IMR-90 (cell line): ENCODE results near the gene GRHL3. TPM values are rescaled to one million over a fixed set of nuclear protein-coding genes. Genes with fewer than 3 reads are reported as not detected.

Source experiments
- ATAC-seq: fragments of 200-7000 bp; cut with Tn5 transposase; 2 replicates; pipeline ENCODE4 v1.9.1; 2020; ENCODE audit warnings: low read depth, mild to moderate bottlenecking, moderate library complexity
- BruUV-seq: library from RNA; stranded (reverse); fragments of 400-500 nt; replicated peaks from 2 replicates; lab custom pipeline; 2021; lab: Mats Ljungman, UMichigan
- CTCF ChIA-PET: fragments of 300-600 bp; formaldehyde crosslinking; extraction: SDS; loops from one replicate; lab custom pipeline; 2021; ENCODE audit warnings: antibody characterized with exemption; lab: Yijun Ruan, JAX
- POLR2A ChIA-PET: fragments of 300-600 bp; sonication (Branson Sonifier 250); formaldehyde crosslinking; loops from one replicate; lab custom pipeline; 2022; ENCODE audit warnings: antibody characterized with exemption; ENCODE audit not compliant: unreplicated experiment; lab: Charles Lee
- DNase-seq: peaks from one replicate; pipeline ENCODE4 v3.0.0; 2013
- H2AFZ ChIP-seq: replicated peaks from 2 replicates; pipeline ENCODE3; 2013; ENCODE audit warnings: low read length, mild to moderate bottlenecking; ENCODE audit not compliant: poor library complexity
- H2AK5ac ChIP-seq: 2 replicates; pipeline ENCODE4 v1.6.1; 2013; ENCODE audit warnings: low read depth, low read length, inconsistent platforms
- H2AK9ac ChIP-seq: replicated peaks from 2 replicates; pipeline ENCODE3; 2013; ENCODE audit warnings: mild to moderate bottlenecking, low read depth, low read length, moderate library complexity; ENCODE audit not compliant: poor library complexity
- H2BK120ac ChIP-seq: 2 replicates; pipeline ENCODE4 v1.6.1; 2013; ENCODE audit warnings: low read depth, low read length, inconsistent platforms
- H2BK15ac ChIP-seq: 3 replicates; pipeline ENCODE4 v1.6.1; 2013; ENCODE audit warnings: low read depth, low read length, inconsistent platforms
- H2BK20ac ChIP-seq: 2 replicates; pipeline ENCODE4 v1.6.1; 2013; ENCODE audit warnings: low read depth, mild to moderate bottlenecking, inconsistent platforms, low read length, moderate library complexity
- H2BK5ac ChIP-seq: 2 replicates; pipeline ENCODE4 v1.6.1; 2013; ENCODE audit warnings: mild to moderate bottlenecking, low read depth, low read length, inconsistent platforms; ENCODE audit not compliant: poor library complexity, severe bottlenecking
- H3K14ac ChIP-seq: replicated peaks from 2 replicates; pipeline ENCODE4 v1.6.1; 2013; ENCODE audit warnings: low read depth, low read length, inconsistent platforms
- H3K18ac ChIP-seq: 2 replicates; pipeline ENCODE4 v1.6.1; 2013; ENCODE audit warnings: low read depth, low read length, control low read depth
- H3K23ac ChIP-seq: 2 replicates; pipeline ENCODE4 v1.6.1; 2013; ENCODE audit warnings: low read depth, low read length, inconsistent platforms
- H3K27ac ChIP-seq: 2 replicates; pipeline ENCODE4 v1.5.1; 2013; ENCODE audit warnings: mild to moderate bottlenecking, control low read depth, low read length; ENCODE audit not compliant: insufficient read depth
- H3K27me3 ChIP-seq: 2 replicates; pipeline ENCODE4 v1.6.1; 2013; ENCODE audit warnings: low read length; ENCODE audit not compliant: control insufficient read depth, insufficient read depth
- H3K36me3 ChIP-seq: 2 replicates; pipeline ENCODE4 v1.6.1; 2013; ENCODE audit warnings: low read length, mixed read lengths; ENCODE audit not compliant: control insufficient read depth, insufficient read depth
- H3K4ac ChIP-seq: 2 replicates; pipeline ENCODE4 v1.6.1; 2013; ENCODE audit warnings: low read depth, low read length, inconsistent platforms
- H3K4me1 ChIP-seq: 2 replicates; pipeline ENCODE4 v1.6.1; 2013; ENCODE audit warnings: low read length, mixed read lengths; ENCODE audit not compliant: control insufficient read depth, insufficient read depth
- H3K4me2 ChIP-seq: 2 replicates; pipeline ENCODE4 v1.6.1; 2013; ENCODE audit warnings: low read depth, mild to moderate bottlenecking, control low read depth, low read length, moderate library complexity
- H3K4me3 ChIP-seq: 2 replicates; pipeline ENCODE4 v1.5.1; 2013; ENCODE audit warnings: low read depth, mild to moderate bottlenecking, control low read depth, low read length, moderate library complexity; ENCODE audit not compliant: insufficient read depth
- H3K56ac ChIP-seq: 2 replicates; pipeline ENCODE4 v1.6.1; 2013; ENCODE audit warnings: low read length, inconsistent platforms; ENCODE audit not compliant: insufficient read depth; ENCODE audit errors: extremely low read depth
- H3K79me1 ChIP-seq, 2 experiments: 2 replicates each; pipeline ENCODE4 v1.6.1; 2013; ENCODE audit warnings: low read length in 2 of 2, inconsistent platforms in 1 of 2, low read depth in 1 of 2
- H3K9ac ChIP-seq: 2 replicates; pipeline ENCODE4 v1.6.1; 2013; ENCODE audit warnings: low read depth, low read length, control low read depth
- H3K9me1 ChIP-seq: 2 replicates; pipeline ENCODE4 v1.6.1; 2013; ENCODE audit warnings: low read length, inconsistent platforms; ENCODE audit not compliant: insufficient read depth
- H3K9me3 ChIP-seq: 2 replicates; pipeline ENCODE4 v1.6.1; 2013; ENCODE audit warnings: low read length; ENCODE audit not compliant: control insufficient read depth, insufficient read depth
- H4K20me1 ChIP-seq: 2 replicates; pipeline ENCODE4 v1.6.1; 2013; ENCODE audit warnings: low read length, inconsistent platforms; ENCODE audit not compliant: insufficient read depth
- H4K5ac ChIP-seq: 2 replicates; pipeline ENCODE4 v1.6.1; 2013; ENCODE audit warnings: mild to moderate bottlenecking, low read depth, low read length, control low read depth
- H4K8ac ChIP-seq, 2 experiments: 2 replicates each; pipeline ENCODE4 v1.6.1; 2013; ENCODE audit warnings: low read depth in 2 of 2, low read length in 2 of 2, control low read depth in 1 of 2, inconsistent platforms in 1 of 2
- H4K91ac ChIP-seq: 2 replicates; pipeline ENCODE4 v1.6.1; 2013; ENCODE audit warnings: low read depth, low read length, inconsistent platforms; ENCODE audit not compliant: insufficient read depth
- BHLHE40 ChIP-seq: fragments of 150-350 bp; IDR thresholded peaks from 2 replicates; pipeline ENCODE4 v1.6.1; 2016; ENCODE audit warnings: mild to moderate bottlenecking, low read depth, low read length
- ELK1 ChIP-seq: fragments of 150-350 bp; IDR thresholded peaks from 2 replicates; pipeline ENCODE4 v1.6.1; 2016; ENCODE audit warnings: low read depth, mild to moderate bottlenecking, low read length, moderate library complexity, borderline replicate concordance
- FOS ChIP-seq: fragments of 150-350 bp; IDR thresholded peaks from 2 replicates; pipeline ENCODE4 v1.6.1; 2016; ENCODE audit warnings: low read depth, low read length
- POLR2A ChIP-seq: IDR thresholded peaks from 2 replicates; pipeline ENCODE4 v1.6.1; 2012; ENCODE audit warnings: mild to moderate bottlenecking, low read depth, low read length
- RAD21 ChIP-seq: IDR thresholded peaks from 2 replicates; pipeline ENCODE4 v1.6.1; 2012; ENCODE audit warnings: low read length, improper control_type of control experiment
- RFX5 ChIP-seq: IDR thresholded peaks from 2 replicates; pipeline ENCODE4 v1.8.0; 2012; ENCODE audit warnings: low read depth, mild to moderate bottlenecking, low read length, moderate library complexity
- USF2 ChIP-seq: fragments of 150-350 bp; IDR thresholded peaks from 2 replicates; pipeline ENCODE4 v1.6.1; 2017; ENCODE audit warnings: mild to moderate bottlenecking, antibody characterized with exemption, low read length, low read depth
- WGBS, 2 experiments: methylation state at CpG; one replicate each; pipeline versions ENCODE4 v1.1.5 to v1.1.7; 2013; ENCODE audit warnings: missing lambda C conversion rate in 2 of 2; ENCODE audit not compliant: insufficient read length in 1 of 2; ENCODE audit errors: extremely low coverage in 2 of 2; 5-methylcytosine and 5-hydroxymethylcytosine counted together
- dilution Hi-C: fragments of 300-500 bp; cut with HindIII; formaldehyde crosslinking; loops from one replicate; pipeline ENCODE4 v1.14.3; 2018; ENCODE audit warnings: low sequenced_read_pairs; ENCODE audit not compliant: unreplicated experiment
- in situ Hi-C: fragments of 300-500 bp; cut with MboI; formaldehyde crosslinking; loops from 3 replicates; pipeline ENCODE4 v1.14.3; 2019; ENCODE audit warnings: low sequenced_read_pairs, inconsistent platforms, mixed read lengths
- intact Hi-C: fragments of 100-400 bp; cut with micrococcal nuclease; formaldehyde crosslinking; loops from 2 replicates; pipeline ENCODE4 v1.10.0; 2022
- polyA plus RNA-seq, 3 experiments: library from polyadenylated mRNA; depleted of rRNA; stranded (reverse); fragments of >200 nt; gene quantifications; 2 replicates each; pipeline ENCODE4 v1.2.3, GENCODE V29; 2012; ENCODE audit warnings: low replicate concordance in 1 of 3
- total RNA-seq: library from RNA; depleted of rRNA; stranded (reverse); fragments of >200 nt; gene quantifications from 2 replicates; pipeline ENCODE4 v1.2.3, GENCODE V29; 2012

Gene GRHL3
- total and polyA plus RNA-seq, 2 of the 4 experiments (the other 2 are of a cell fraction), result not detected

- no peaks in the 10 kb centered on the region for H3K36me3 ChIP-seq
- no peaks in the 10 kb centered on the region for H3K9me3 ChIP-seq
- dilution Hi-C loops (no loop called here), intact Hi-C loops (no loop called here), in situ Hi-C loops (no loop called here)
- 100% methylated on average over 1 of the region's 8 CpGs; no CpG with 5 or more reads in 1 of the 2 experiments for WGBS, 2 experiments
- BruUV-seq, result no TSS peak
- TF ChIP-seq BHLHE40, result no peak
- TF ChIP-seq RAD21, result no peak
- TF ChIP-seq POLR2A, result no peak
- no peak for TF ChIP-seq USF2
- no peak for TF ChIP-seq RFX5
- no peak for TF ChIP-seq FOS
- TF ChIP-seq ELK1, result no peak
- H3K56ac ChIP-seq, result no peak overlapping the region
- H2AFZ ChIP-seq, result peak overlapping the region; percentile 35
- H3K9me1 ChIP-seq, result no peaks in the 10 kb centered on the region; the same call in 1 of the 2 replicates
- H2BK20ac ChIP-seq, result no peak overlapping the region
- DNase-seq (no peak), ATAC-seq (no peak)
- POLR2A ChIA-PET, result no interaction called here
- H4K8ac ChIP-seq, result no peak overlapping the region
- no peaks in the 10 kb centered on the region for H4K20me1 ChIP-seq
- H2AK5ac ChIP-seq, result peak overlapping the region; percentile 27
- H3K4me3 ChIP-seq, result no peak overlapping the region
- H4K91ac ChIP-seq, result no peak overlapping the region
- no peak overlapping the region for H2BK5ac ChIP-seq
- H3K9ac ChIP-seq, result no peak overlapping the region
- H3K18ac ChIP-seq, result no peak overlapping the region
- H2BK15ac ChIP-seq, result no peak overlapping the region
- CTCF ChIA-PET, result no interaction called here
- no peak overlapping the region for H3K4me2 ChIP-seq
- H3K27ac ChIP-seq, result no peak overlapping the region
- peaks cover 10% of the 10 kb centered on the region for H3K4me1 ChIP-seq
- peak overlapping the region; percentile 21; the same call in 1 of the 2 replicates for H2BK120ac ChIP-seq
- H3K23ac ChIP-seq, result no peak overlapping the region
- no peaks in the 10 kb centered on the region for H3K79me1 ChIP-seq
- no peak overlapping the region for H2AK9ac ChIP-seq
- H3K14ac ChIP-seq, result no peak overlapping the region; the same call in 1 of the 2 replicates
- H3K4ac ChIP-seq, result peak overlapping the region; percentile 6; the same call in 1 of the 2 replicates
- no peak overlapping the region for H4K5ac ChIP-seq
- peaks cover 76% of the 10 kb centered on the region for H3K27me3 ChIP-seq
Observed at GRCh38 chr1:24321126-24321525, 2.0 kb downstream of the GRHL3 start.
